Measurements from ENCODE around the gene AURKA.

- TF ChIP-seq CTCF (conservative IDR thresholded peaks at IDR 0.05; ENCODE audit: low read depth in 2 of 2), result peak; percentile 67 to 82
- TF ChIP-seq CREB1 (CRISPR knock-in tag; IDR thresholded peaks at IDR 0.05; ENCODE audit: low read depth), result no peak
- no peak for TF ChIP-seq POLR2AphosphoS5 (IDR thresholded peaks at IDR 0.05; ENCODE audit: low read depth)
- no peak for TF ChIP-seq EZH2phosphoT487 (IDR thresholded peaks at IDR 0.05; ENCODE audit: unreplicated experiment)
- no peak for TF ChIP-seq EZH2 (IDR thresholded peaks at IDR 0.05; ENCODE audit: low read depth, unreplicated experiment)
- TF ChIP-seq REST (IDR thresholded peaks at IDR 0.05; ENCODE audit: unreplicated experiment), result no peak
- TF ChIP-seq STAT1 (IDR thresholded peaks at IDR 0.05; ENCODE audit: unreplicated experiment), result no peak
- TF ChIP-seq NANOG (IDR thresholded peaks at IDR 0.05; ENCODE audit: borderline replicate concordance), result no peak
- TF ChIP-seq ZNF331 (CRISPR knock-in tag; IDR thresholded peaks at IDR 0.05; ENCODE audit: low read depth), result no peak
- TF ChIP-seq ZNF114 (CRISPR knock-in tag; IDR thresholded peaks at IDR 0.05), result no peak
- no peak for TF ChIP-seq JUNB (IDR thresholded peaks at IDR 0.05; ENCODE audit: unreplicated experiment)
Observed at GRCh38 chr20:56400001-56400640, 8.1 kb upstream of the AURKA start.
